ENCODE results near the gene CXCL5.

GRCh38 chr4:74028504-74028903 lies 30.0 kb upstream of the CXCL5 start:
- TF ChIP-seq, protein P1, sequence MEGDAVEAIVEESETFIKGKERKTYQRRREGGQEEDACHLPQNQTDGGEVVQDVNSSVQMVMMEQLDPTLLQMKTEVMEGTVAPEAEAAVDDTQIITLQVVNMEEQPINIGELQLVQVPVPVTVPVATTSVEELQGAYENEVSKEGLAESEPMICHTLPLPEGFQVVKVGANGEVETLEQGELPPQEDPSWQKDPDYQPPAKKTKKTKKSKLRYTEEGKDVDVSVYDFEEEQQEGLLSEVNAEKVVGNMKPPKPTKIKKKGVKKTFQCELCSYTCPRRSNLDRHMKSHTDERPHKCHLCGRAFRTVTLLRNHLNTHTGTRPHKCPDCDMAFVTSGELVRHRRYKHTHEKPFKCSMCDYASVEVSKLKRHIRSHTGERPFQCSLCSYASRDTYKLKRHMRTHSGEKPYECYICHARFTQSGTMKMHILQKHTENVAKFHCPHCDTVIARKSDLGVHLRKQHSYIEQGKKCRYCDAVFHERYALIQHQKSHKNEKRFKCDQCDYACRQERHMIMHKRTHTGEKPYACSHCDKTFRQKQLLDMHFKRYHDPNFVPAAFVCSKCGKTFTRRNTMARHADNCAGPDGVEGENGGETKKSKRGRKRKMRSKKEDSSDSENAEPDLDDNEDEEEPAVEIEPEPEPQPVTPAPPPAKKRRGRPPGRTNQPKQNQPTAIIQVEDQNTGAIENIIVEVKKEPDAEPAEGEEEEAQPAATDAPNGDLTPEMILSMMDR (conservative IDR thresholded peaks at IDR 0.05 in 1 of 2, IDR thresholded peaks at IDR 0.05 in 1 of 2; ENCODE audit: extremely low read depth in 1 of 2, insufficient read depth in 1 of 2, low read depth in 1 of 2, low read length in 2 of 2) = no peak
- no peak for TF ChIP-seq EZH2 (IDR thresholded peaks at IDR 0.05; ENCODE audit: borderline replicate concordance, low read length)

Measured in mammary epithelial cell (primary cell).